CD4-positive, alpha-beta T cell treated with Interleukin-4 for 1 hour (primary cell): ENCODE results near the gene FTO.
A peak's percentile ranks its signal among the peaks of the same experiment; 100 is the strongest.

Experiments
- DNase-seq, 2 donors: peaks; one replicate each; pipeline ENCODE4 v3.0.0-alpha.2; 2020 to 2022

FTO gene

GRCh38 chr16:53908731-53909130, 204.8 kb downstream of the FTO start:
- no peak for DNase-seq

- no peak for DNase-seq
Measured at GRCh38 chr16:53910990-53911389, 207.0 kb downstream of the FTO start.

- DNase-seq: peak; percentile 14 to 30
Measured at GRCh38 chr16:53911513-53911912, 207.6 kb downstream of the FTO start.

GRCh38 chr16:53912155-53912554, 208.2 kb downstream of the FTO start:
- DNase-seq: peak; percentile 43 to 51

GRCh38 chr16:53913099-53913870, 209.3 kb downstream of the FTO start:
- DNase-seq: peak in 1 of 2 donors; percentile 13

GRCh38 chr16:53913920-53914319, 210.0 kb downstream of the FTO start:
- no peak for DNase-seq

GRCh38 chr16:53914736-53915135, 210.8 kb downstream of the FTO start:
- DNase-seq: no peak

- no peak for DNase-seq
Measured at GRCh38 chr16:53915452-53916160, 211.7 kb downstream of the FTO start.

- no peak for DNase-seq
Measured at GRCh38 chr16:53920988-53921387, 217.0 kb downstream of the FTO start.

GRCh38 chr16:53922067-53922806, 218.3 kb downstream of the FTO start:
- DNase-seq: no peak

GRCh38 chr16:53922807-53923571, 219.0 kb downstream of the FTO start:
- DNase-seq: no peak

GRCh38 chr16:53924331-53925106, 220.6 kb downstream of the FTO start:
- no peak for DNase-seq

GRCh38 chr16:53925107-53925410, 221.1 kb downstream of the FTO start:
- DNase-seq: no peak

- DNase-seq: no peak
Measured at GRCh38 chr16:53925526-53925925, 221.6 kb downstream of the FTO start.

GRCh38 chr16:53926209-53926608, 222.3 kb downstream of the FTO start:
- DNase-seq: no peak

GRCh38 chr16:53932975-53933374, 229.0 kb downstream of the FTO start:
- no peak for DNase-seq

GRCh38 chr16:53933407-53933806, 229.5 kb downstream of the FTO start:
- no peak for DNase-seq

- DNase-seq: no peak
Measured at GRCh38 chr16:53936052-53936451, 232.1 kb downstream of the FTO start.

- DNase-seq: no peak
Measured at GRCh38 chr16:53936529-53936928, 232.6 kb downstream of the FTO start.

- no peak for DNase-seq
Measured at GRCh38 chr16:53937161-53937880, 233.4 kb downstream of the FTO start.

- no peak for DNase-seq
Measured at GRCh38 chr16:53944025-53944424, 240.1 kb downstream of the FTO start.

- peak in 1 of 2 donors; percentile 22 for DNase-seq
Measured at GRCh38 chr16:53945996-53946395, 242.0 kb downstream of the FTO start.
